Measurements from ENCODE around the gene CACNA1A.

Gene CACNA1A

DNA sequence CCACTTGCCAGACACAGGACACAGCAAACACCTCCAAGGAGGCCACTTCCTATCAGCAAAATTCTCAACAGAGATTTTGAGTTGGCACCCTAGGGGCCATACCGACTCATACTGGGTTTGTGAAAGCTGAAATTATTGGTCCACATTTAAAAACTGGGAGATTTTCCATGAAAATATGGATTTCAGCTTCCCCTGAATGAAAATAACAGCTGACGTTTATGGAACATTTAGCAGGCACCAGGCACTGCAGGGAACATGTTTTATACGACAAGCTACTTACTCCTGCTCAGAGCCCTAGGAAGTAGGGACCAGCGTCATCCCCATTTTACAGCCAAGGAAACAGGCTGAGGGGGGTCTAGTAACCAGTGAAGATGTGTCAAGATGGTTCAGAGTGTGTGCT, 186.8 kb downstream of the CACNA1A start:
- no peak for DNase-seq (ENCODE audit: low read depth in 1 of 2, low spot score in 1 of 2)
- Histone ChIP-seq H3K4me3 (replicated peaks; ENCODE audit: insufficient read depth, low read length) (no peak overlapping the region), H3K27ac (replicated peaks) (no peak overlapping the region), H3K27me3 (ENCODE audit: insufficient read depth, poor library complexity, severe bottlenecking) (no peaks in the 10 kb centered on the region)
- TF ChIP-seq GABPA (IDR thresholded peaks at IDR 0.05; ENCODE audit: low read depth) (no peak), SPI1 (IDR thresholded peaks at IDR 0.05; ENCODE audit: borderline replicate concordance, low read depth) (no peak), CTCF (IDR thresholded peaks at IDR 0.05; ENCODE audit: insufficient read depth, low read length) (no peak), POLR2AphosphoS5 (IDR thresholded peaks at IDR 0.05; ENCODE audit: low read depth) (no peak)
- TF ChIP-seq, protein P1, sequence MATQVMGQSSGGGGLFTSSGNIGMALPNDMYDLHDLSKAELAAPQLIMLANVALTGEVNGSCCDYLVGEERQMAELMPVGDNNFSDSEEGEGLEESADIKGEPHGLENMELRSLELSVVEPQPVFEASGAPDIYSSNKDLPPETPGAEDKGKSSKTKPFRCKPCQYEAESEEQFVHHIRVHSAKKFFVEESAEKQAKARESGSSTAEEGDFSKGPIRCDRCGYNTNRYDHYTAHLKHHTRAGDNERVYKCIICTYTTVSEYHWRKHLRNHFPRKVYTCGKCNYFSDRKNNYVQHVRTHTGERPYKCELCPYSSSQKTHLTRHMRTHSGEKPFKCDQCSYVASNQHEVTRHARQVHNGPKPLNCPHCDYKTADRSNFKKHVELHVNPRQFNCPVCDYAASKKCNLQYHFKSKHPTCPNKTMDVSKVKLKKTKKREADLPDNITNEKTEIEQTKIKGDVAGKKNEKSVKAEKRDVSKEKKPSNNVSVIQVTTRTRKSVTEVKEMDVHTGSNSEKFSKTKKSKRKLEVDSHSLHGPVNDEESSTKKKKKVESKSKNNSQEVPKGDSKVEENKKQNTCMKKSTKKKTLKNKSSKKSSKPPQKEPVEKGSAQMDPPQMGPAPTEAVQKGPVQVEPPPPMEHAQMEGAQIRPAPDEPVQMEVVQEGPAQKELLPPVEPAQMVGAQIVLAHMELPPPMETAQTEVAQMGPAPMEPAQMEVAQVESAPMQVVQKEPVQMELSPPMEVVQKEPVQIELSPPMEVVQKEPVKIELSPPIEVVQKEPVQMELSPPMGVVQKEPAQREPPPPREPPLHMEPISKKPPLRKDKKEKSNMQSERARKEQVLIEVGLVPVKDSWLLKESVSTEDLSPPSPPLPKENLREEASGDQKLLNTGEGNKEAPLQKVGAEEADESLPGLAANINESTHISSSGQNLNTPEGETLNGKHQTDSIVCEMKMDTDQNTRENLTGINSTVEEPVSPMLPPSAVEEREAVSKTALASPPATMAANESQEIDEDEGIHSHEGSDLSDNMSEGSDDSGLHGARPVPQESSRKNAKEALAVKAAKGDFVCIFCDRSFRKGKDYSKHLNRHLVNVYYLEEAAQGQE (IDR thresholded peaks at IDR 0.05; ENCODE audit: insufficient replicate concordance, low read depth): no peak

DNA sequence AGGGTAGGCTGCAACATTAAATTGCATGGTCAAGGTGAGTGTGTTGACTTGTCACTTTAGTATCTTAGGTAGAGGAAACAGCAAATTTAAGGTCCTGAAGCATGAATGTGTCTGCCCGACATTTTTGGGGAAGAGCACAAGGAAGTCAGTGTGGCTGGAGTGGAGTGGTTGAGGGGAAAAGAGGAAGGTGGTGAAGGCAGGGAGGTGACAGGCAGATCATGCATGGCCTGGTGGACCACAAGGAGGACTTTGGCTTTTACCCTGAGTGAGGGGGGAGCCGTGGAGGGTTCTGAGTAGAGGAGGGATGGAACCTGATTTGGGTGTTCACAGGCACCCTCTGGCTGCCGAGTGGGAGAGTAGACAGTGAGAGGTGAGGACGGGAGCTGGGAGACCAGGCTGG, 188.1 kb downstream of the CACNA1A start:
- H3K27ac ChIP-seq (replicated peaks): no peak overlapping the region
- DNase-seq (ENCODE audit: low read depth in 1 of 2, low spot score in 1 of 2): no peak
- H3K27me3 ChIP-seq (ENCODE audit: insufficient read depth, poor library complexity, severe bottlenecking): no peaks in the 10 kb centered on the region
- H3K4me3 ChIP-seq (replicated peaks; ENCODE audit: insufficient read depth, low read length): no peak overlapping the region
- TF ChIP-seq GABPA (IDR thresholded peaks at IDR 0.05; ENCODE audit: low read depth): no peak
- no peak for TF ChIP-seq SPI1 (IDR thresholded peaks at IDR 0.05; ENCODE audit: borderline replicate concordance, low read depth)
- TF ChIP-seq POLR2AphosphoS5 (IDR thresholded peaks at IDR 0.05; ENCODE audit: low read depth): no peak
- TF ChIP-seq, protein P1 (IDR thresholded peaks at IDR 0.05; ENCODE audit: insufficient replicate concordance, low read depth): no peak
- no peak for TF ChIP-seq CTCF (IDR thresholded peaks at IDR 0.05; ENCODE audit: insufficient read depth, low read length)

GRCh38 chr19:13315495-13315894, 190.8 kb downstream of the CACNA1A start:
- Histone ChIP-seq H3K4me3 (replicated peaks; ENCODE audit: insufficient read depth, low read length) (no peak overlapping the region), H3K27ac (replicated peaks) (no peak overlapping the region), H3K27me3 (ENCODE audit: insufficient read depth, poor library complexity, severe bottlenecking) (no peaks in the 10 kb centered on the region)
- no peak for TF ChIP-seq GABPA (IDR thresholded peaks at IDR 0.05; ENCODE audit: low read depth)
- no peak for TF ChIP-seq SPI1 (IDR thresholded peaks at IDR 0.05; ENCODE audit: borderline replicate concordance, low read depth)
- TF ChIP-seq, protein P1 (IDR thresholded peaks at IDR 0.05; ENCODE audit: insufficient replicate concordance, low read depth): no peak
- TF ChIP-seq CTCF (IDR thresholded peaks at IDR 0.05; ENCODE audit: insufficient read depth, low read length): no peak
- no peak for TF ChIP-seq POLR2AphosphoS5 (IDR thresholded peaks at IDR 0.05; ENCODE audit: low read depth)
- no peak for DNase-seq (ENCODE audit: low read depth in 1 of 2, low spot score in 1 of 2)
